ENCODE results near the gene WNK2. TPM values are rescaled to one million over a fixed set of nuclear protein-coding genes. Genes with fewer than 3 reads are reported as not detected.

WNK2 gene
- polyA plus RNA-seq, 3 donors, result 0.40 TPM; not detected in 2

DNA sequence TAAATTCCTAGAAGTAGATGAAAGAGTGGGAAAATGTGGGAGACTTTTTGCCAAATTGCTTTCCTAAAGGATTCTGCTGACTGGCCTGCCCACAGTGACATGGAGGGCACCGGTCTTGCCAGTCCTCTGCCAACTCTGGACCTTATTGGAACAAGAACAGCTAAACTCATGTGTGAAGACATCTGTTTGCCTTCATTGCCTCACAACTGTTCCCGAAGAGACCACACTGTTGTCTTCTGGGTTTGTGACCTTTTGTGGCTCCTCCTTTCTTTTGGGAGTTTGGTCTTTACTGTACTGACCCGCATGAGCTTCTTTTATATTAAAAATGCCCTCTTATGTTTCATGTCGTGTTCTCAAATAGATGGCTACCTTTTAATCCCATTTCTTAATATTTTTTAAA lies 16.1 kb upstream of the WNK2 start:
- no peak overlapping the region for H3K4me3 Mint-ChIP-seq
- intact Hi-C loops (cut with micrococcal nuclease), result no loop called here
- H3K27me3 Mint-ChIP-seq (ENCODE audit: low read depth in 3 of 3), result peaks cover 8 to 33% (median 19%) of the 10 kb centered on the region in 3 donors
- H3K27ac Mint-ChIP-seq, result no peak overlapping the region
- Histone ChIP-seq H3K4me3 (replicated peaks in 1 of 3; ENCODE audit: low read depth in 2 of 3, low read length in 3 of 3) (no peak overlapping the region), H3K4me1 (ENCODE audit: control insufficient read depth in 1 of 2, insufficient read depth in 2 of 2, low read length in 2 of 2) (peaks cover 0 to under 1% of the 10 kb centered on the region in 2 donors), H3K36me3 (replicated peaks in 1 of 2; ENCODE audit: control insufficient read depth in 1 of 2, insufficient read depth in 2 of 2, low read length in 2 of 2) (no peaks in the 10 kb centered on the region), H3K27ac (ENCODE audit: low read depth in 1 of 2, low read length in 2 of 2) (no peak overlapping the region), H2AFZ (ENCODE audit: insufficient read depth, low read depth, low read length, poor library complexity, severe bottlenecking) (no peak overlapping the region), H3K4me2 (replicated peaks; ENCODE audit: extremely low read depth, low read length, poor library complexity, severe bottlenecking) (no peak overlapping the region), H3K9me3 (replicated peaks in 1 of 2; ENCODE audit: control insufficient read depth in 1 of 2, insufficient read depth in 1 of 2, low read length in 2 of 2) (no peaks in the 10 kb centered on the region), H3K9ac (ENCODE audit: insufficient read depth, low read length, poor library complexity, severe bottlenecking) (no peak overlapping the region), H4K20me1 (ENCODE audit: insufficient read depth, low read length) (no peaks in the 10 kb centered on the region), H3K27me3 (ENCODE audit: control insufficient read depth in 2 of 2, insufficient read depth in 2 of 2, low read length in 2 of 2) (peaks cover 0 to 4% of the 10 kb centered on the region in 2 donors), H3K79me2 (ENCODE audit: insufficient read depth, low read length) (no peaks in the 10 kb centered on the region)
- H3K4me1 Mint-ChIP-seq, result no peaks in the 10 kb centered on the region
- no peak for DNase-seq
- TF ChIP-seq CTCF (IDR thresholded peaks at IDR 0.05), result no peak
- no peaks in the 10 kb centered on the region for H3K36me3 Mint-ChIP-seq
- 100% methylated on average over 1 of the region's 4 CpGs for WGBS (ENCODE audit: insufficient coverage)
- no peaks in the 10 kb centered on the region for H3K9me3 Mint-ChIP-seq

DNA sequence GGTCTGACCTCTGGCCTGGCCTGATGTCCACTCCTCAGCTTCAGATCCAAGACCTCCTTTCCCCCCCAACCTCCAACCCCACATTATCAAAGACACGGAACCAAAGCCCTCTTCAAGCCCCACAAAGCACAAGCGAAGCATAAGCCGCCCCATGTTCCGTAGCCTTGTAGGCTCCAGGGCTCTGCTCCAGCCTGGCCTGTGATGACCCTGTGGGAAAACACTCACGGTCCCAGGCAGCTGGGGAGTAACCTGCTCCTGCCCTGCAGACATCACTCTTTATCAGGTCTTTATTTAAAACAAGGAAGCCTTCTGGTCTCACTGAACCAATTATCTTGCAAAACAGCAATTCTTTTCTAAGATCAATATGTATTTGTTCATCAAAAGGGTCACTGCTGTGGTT lies 15.4 kb upstream of the WNK2 start:
- Histone ChIP-seq H3K27ac (ENCODE audit: low read depth in 1 of 2, low read length in 2 of 2) (no peak overlapping the region), H4K20me1 (ENCODE audit: insufficient read depth, low read length) (no peaks in the 10 kb centered on the region), H3K4me1 (ENCODE audit: control insufficient read depth in 1 of 2, insufficient read depth in 2 of 2, low read length in 2 of 2) (peaks cover 7 to 8% of the 10 kb centered on the region in 2 donors), H3K79me2 (ENCODE audit: insufficient read depth, low read length) (no peaks in the 10 kb centered on the region), H3K9me3 (replicated peaks in 1 of 2; ENCODE audit: control insufficient read depth in 1 of 2, insufficient read depth in 1 of 2, low read length in 2 of 2) (no peaks in the 10 kb centered on the region), H3K27me3 (ENCODE audit: control insufficient read depth in 2 of 2, insufficient read depth in 2 of 2, low read length in 2 of 2) (peaks cover 0 to 4% of the 10 kb centered on the region in 2 donors), H3K36me3 (replicated peaks in 1 of 2; ENCODE audit: control insufficient read depth in 1 of 2, insufficient read depth in 2 of 2, low read length in 2 of 2) (no peaks in the 10 kb centered on the region), H3K4me3 (replicated peaks in 1 of 3; ENCODE audit: low read depth in 2 of 3, low read length in 3 of 3) (no peak overlapping the region), H2AFZ (ENCODE audit: insufficient read depth, low read depth, low read length, poor library complexity, severe bottlenecking) (no peak overlapping the region), H3K4me2 (replicated peaks; ENCODE audit: extremely low read depth, low read length, poor library complexity, severe bottlenecking) (no peak overlapping the region), H3K9ac (ENCODE audit: insufficient read depth, low read length, poor library complexity, severe bottlenecking) (no peak overlapping the region)
- Mint-ChIP-seq H3K36me3 (no peaks in the 10 kb centered on the region), H3K4me3 (peak overlapping the region in 1 of 2 donors; percentile 25), H3K27me3 (ENCODE audit: low read depth in 3 of 3) (peaks cover 6 to 39% (median 20%) of the 10 kb centered on the region in 3 donors), H3K4me1 (peaks cover 5% of the 10 kb centered on the region), H3K27ac (no peak overlapping the region), H3K9me3 (no peaks in the 10 kb centered on the region)
- 100% methylated on average over 5 of the region's 5 CpGs for WGBS (ENCODE audit: insufficient coverage)
- no peak for DNase-seq
- TF ChIP-seq CTCF (IDR thresholded peaks at IDR 0.05), result no peak
- intact Hi-C loops (cut with micrococcal nuclease), result no loop called here

Data from CD14-positive monocyte (primary cell).